ENCODE results near the gene ZCCHC7.

Gene ZCCHC7

DNA sequence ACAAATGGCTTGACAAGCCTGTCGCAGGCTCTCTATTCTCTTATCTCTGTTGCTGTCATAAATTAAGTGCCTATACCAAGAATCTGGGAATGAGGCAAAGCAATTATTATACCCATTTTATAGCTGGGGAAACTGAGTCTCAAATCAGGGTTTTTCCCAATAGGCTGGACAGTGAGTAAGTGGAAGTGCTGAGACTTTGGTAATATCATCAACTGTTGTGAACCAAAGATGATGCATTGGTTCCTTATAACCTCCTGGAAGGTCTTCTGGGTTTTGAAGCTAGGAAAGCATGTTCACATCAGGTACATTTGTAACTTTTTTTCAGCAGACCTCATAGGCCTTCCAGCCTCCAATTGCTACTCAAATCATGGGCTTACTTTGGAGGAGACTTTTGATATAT lies 25.6 kb upstream of the ZCCHC7 start:
- Histone ChIP-seq H3K9me3 (ENCODE audit: insufficient read depth, low read length) (no peaks in the 10 kb centered on the region), H2AFZ (ENCODE audit: low read depth, low read length) (no peak overlapping the region), H3K79me2 (ENCODE audit: low read length) (no peaks in the 10 kb centered on the region), H4K20me1 (ENCODE audit: insufficient read depth, low read length) (no peaks in the 10 kb centered on the region; the same call in 1 of the 2 replicates), H3K4me1 (ENCODE audit: low read length) (no peaks in the 10 kb centered on the region), H3K4me2 (ENCODE audit: low read length) (no peak overlapping the region), H3K27me3 (ENCODE audit: low read depth, low read length) (no peaks in the 10 kb centered on the region), H3K36me3 (replicated peaks; ENCODE audit: low read depth, low read length) (no peaks in the 10 kb centered on the region), H3K9ac (ENCODE audit: low read length) (no peak overlapping the region), H3K4me3 (ENCODE audit: low read length) (no peak overlapping the region), H3K27ac (ENCODE audit: low read length) (no peak overlapping the region)
- TF ChIP-seq CTCF (IDR thresholded peaks at IDR 0.05; ENCODE audit: low read depth, low read length) (no peak), EZH2phosphoT487 (IDR thresholded peaks at IDR 0.05; ENCODE audit: low read depth) (no peak)

DNA sequence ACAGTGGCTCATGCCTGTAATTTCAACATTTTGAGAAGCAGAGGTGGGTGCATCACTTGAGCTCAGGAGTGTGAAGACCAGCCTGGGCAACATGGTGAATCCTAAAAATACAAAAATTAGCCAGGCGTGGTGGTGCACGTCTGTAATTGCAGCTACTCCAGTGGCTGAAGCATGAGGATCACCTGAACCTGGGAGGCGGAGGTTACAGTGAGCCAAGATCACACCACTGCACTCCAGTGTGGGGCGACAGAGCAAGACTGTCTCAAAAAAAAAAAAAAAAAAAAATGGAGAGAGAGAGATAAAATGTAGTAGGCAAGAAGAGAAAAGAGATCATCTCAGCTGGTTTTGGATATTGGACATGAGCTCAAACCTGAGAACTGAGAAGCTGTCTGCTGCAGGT lies 23.7 kb upstream of the ZCCHC7 start:
- no peaks in the 10 kb centered on the region for H3K9me3 ChIP-seq (ENCODE audit: insufficient read depth, low read length)
- TF ChIP-seq CTCF (IDR thresholded peaks at IDR 0.05; ENCODE audit: low read depth, low read length) (no peak), EZH2phosphoT487 (IDR thresholded peaks at IDR 0.05; ENCODE audit: low read depth) (no peak)
- H3K4me1 ChIP-seq (ENCODE audit: low read length): no peaks in the 10 kb centered on the region
- no peaks in the 10 kb centered on the region for H3K36me3 ChIP-seq (replicated peaks; ENCODE audit: low read depth, low read length)
- H3K4me3 ChIP-seq (ENCODE audit: low read length): no peak overlapping the region
- no peak overlapping the region for H2AFZ ChIP-seq (ENCODE audit: low read depth, low read length)
- H4K20me1 ChIP-seq (ENCODE audit: insufficient read depth, low read length): no peaks in the 10 kb centered on the region; the same call in 1 of the 2 replicates
- H3K27me3 ChIP-seq (ENCODE audit: low read depth, low read length): no peaks in the 10 kb centered on the region
- no peak overlapping the region for H3K27ac ChIP-seq (ENCODE audit: low read length)
- no peaks in the 10 kb centered on the region for H3K79me2 ChIP-seq (ENCODE audit: low read length)
- H3K9ac ChIP-seq (ENCODE audit: low read length): no peak overlapping the region
- no peak overlapping the region for H3K4me2 ChIP-seq (ENCODE audit: low read length)

- no peaks in the 10 kb centered on the region for H4K20me1 ChIP-seq (ENCODE audit: insufficient read depth, low read length)
- no peak overlapping the region for H3K4me3 ChIP-seq (ENCODE audit: low read length)
- no peak overlapping the region for H3K9ac ChIP-seq (ENCODE audit: low read length)
- H3K27ac ChIP-seq (ENCODE audit: low read length): no peak overlapping the region
- H3K4me2 ChIP-seq (ENCODE audit: low read length): no peak overlapping the region
- no peaks in the 10 kb centered on the region for H3K79me2 ChIP-seq (ENCODE audit: low read length)
- H2AFZ ChIP-seq (ENCODE audit: low read depth, low read length): no peak overlapping the region
- no peaks in the 10 kb centered on the region for H3K27me3 ChIP-seq (ENCODE audit: low read depth, low read length)
- TF ChIP-seq CTCF (IDR thresholded peaks at IDR 0.05; ENCODE audit: low read depth, low read length) (no peak), EZH2phosphoT487 (IDR thresholded peaks at IDR 0.05; ENCODE audit: low read depth) (no peak)
- no peaks in the 10 kb centered on the region for H3K36me3 ChIP-seq (replicated peaks; ENCODE audit: low read depth, low read length)
- H3K4me1 ChIP-seq (ENCODE audit: low read length): no peaks in the 10 kb centered on the region
- no peaks in the 10 kb centered on the region for H3K9me3 ChIP-seq (ENCODE audit: insufficient read depth, low read length)
These were observed 23.1 kb upstream of the ZCCHC7 start for GRCh38 chr9:37097294-37097693.

- H3K9ac ChIP-seq (ENCODE audit: low read length): no peak overlapping the region
- H3K4me2 ChIP-seq (ENCODE audit: low read length): no peak overlapping the region
These were observed 20.0 kb upstream of the ZCCHC7 start for GRCh38 chr9:37100327-37100726.

More at GRCh38 chr9:37100327-37100726, 20.0 kb upstream of the ZCCHC7 start:
- Histone ChIP-seq H3K27me3 (ENCODE audit: low read depth, low read length) (no peaks in the 10 kb centered on the region), H3K4me1 (ENCODE audit: low read length) (no peaks in the 10 kb centered on the region), H3K27ac (ENCODE audit: low read length) (no peak overlapping the region), H2AFZ (ENCODE audit: low read depth, low read length) (no peak overlapping the region), H3K9me3 (ENCODE audit: insufficient read depth, low read length) (no peaks in the 10 kb centered on the region), H3K36me3 (replicated peaks; ENCODE audit: low read depth, low read length) (no peaks in the 10 kb centered on the region), H3K4me3 (ENCODE audit: low read length) (no peak overlapping the region), H4K20me1 (ENCODE audit: insufficient read depth, low read length) (no peaks in the 10 kb centered on the region), H3K79me2 (ENCODE audit: low read length) (no peaks in the 10 kb centered on the region)
- TF ChIP-seq EZH2phosphoT487 (IDR thresholded peaks at IDR 0.05; ENCODE audit: low read depth) (no peak), CTCF (IDR thresholded peaks at IDR 0.05; ENCODE audit: low read depth, low read length) (no peak)

Data from OCI-LY3 (cell line).